Measurements from ENCODE around the gene ZNRF1. TPM values are rescaled to one million over a fixed set of nuclear protein-coding genes. Genes with fewer than 3 reads are reported as not detected.

ZNRF1 gene
- total RNA-seq, 2 experiments from 2014 or later, result 11.0 to 13.7 TPM

GRCh38 chr16:75061669-75062068 is 62.8 kb downstream of the ZNRF1 start:
- DNase-seq (no peak), ATAC-seq (no peak)
- peaks cover 2% of the 10 kb centered on the region for H3K27me3 Mint-ChIP-seq
- peaks cover 30% of the 10 kb centered on the region for H3K4me1 Mint-ChIP-seq (ENCODE audit: low read depth)
- H3K27ac Mint-ChIP-seq, result peak overlapping the region; percentile 15
- no peak overlapping the region for H3K4me3 Mint-ChIP-seq
- H3K36me3 Mint-ChIP-seq (ENCODE audit: low read depth), result no peaks in the 10 kb centered on the region
- ChIA-PET CTCF (interaction anchor here (1.3 to 3.2 kb wide), 4 partner anchors 11 to 63 kb away, joined by 3 to 14 read pairs (median 6); partner anchors contain the start of gene ZNRF1), POLR2A (interaction anchor here (0.5 to 0.6 kb wide), 2 partner anchors 106 to 602 kb away, joined by 3 read pairs; no protein-coding TSS in a partner anchor)
- no peaks in the 10 kb centered on the region for H3K9me3 Mint-ChIP-seq
- intact Hi-C loops (cut with micrococcal nuclease), result no loop called here
- TF ChIP-seq CTCF (IDR thresholded peaks at IDR 0.05), result no peak

DNA sequence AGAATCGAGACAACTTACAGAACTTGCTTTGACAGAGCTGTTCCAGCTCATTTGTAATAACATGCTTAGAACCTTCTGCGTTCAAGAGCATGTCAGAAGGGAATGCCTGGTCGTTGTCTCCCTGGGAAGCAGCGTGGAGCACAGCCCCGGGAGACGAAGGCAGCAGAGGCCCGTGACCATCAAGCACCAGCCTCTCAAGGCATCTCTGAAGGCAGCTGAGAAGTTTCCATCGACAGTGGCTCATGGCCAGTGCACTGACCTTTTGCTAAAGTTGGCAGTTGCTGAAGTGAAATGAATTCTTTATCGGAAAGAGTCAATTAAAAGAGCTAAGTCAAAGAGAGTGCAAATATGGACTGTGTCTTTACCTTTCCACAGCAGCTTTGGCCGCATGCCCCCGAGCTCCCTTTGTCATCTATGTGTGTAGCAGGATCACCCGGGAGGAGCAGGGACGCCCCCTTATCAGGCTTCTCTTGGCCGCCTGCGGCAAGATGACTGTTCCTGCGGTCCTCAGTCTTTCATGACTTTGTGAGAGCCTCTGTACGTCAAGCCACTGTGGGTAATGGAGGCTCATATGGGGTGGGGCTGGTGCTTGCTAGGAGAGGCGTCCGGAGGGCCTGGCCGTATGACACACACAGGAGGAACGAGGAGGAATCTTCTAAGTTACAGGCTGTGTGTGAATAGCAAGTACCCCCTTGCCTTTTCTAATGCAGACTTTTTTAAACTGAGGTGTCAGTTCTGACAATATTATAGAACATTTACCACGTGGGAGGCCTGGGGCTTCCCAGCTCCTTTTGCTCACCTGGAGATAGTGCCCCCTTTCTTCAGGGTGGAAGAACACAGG is 63.5 kb downstream of the ZNRF1 start:
- H3K27ac Mint-ChIP-seq, result no peak overlapping the region
- ATAC-seq, result no peak

DNA sequence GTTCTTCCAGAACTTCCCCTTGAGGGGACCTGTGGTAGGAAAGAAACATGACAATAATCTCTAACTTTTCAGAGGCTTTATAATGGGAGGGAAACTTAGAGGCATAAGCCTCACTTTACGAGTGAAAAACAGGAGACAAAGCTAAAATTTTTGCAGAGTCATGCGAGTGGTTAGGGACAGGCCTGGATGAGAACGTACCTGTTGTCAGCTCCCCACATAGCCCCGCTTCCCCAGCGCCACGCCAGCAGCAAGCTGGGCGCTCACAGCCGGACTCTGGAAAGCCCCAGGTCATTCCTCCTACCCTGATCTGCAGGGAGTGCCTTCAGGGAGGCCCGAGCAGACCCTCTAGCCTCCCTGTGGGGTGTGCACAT is 64.1 kb downstream of the ZNRF1 start:
- POLR2A ChIA-PET, result interaction anchor here (0.9 to 1.5 kb wide), 2 partner anchors 12 to 13 kb away, joined by 3 to 5 read pairs; no protein-coding TSS in a partner anchor
- Mint-ChIP-seq H3K27ac (no peak overlapping the region), H3K9me3 (no peaks in the 10 kb centered on the region), H3K36me3 (ENCODE audit: low read depth) (no peaks in the 10 kb centered on the region), H3K27me3 (peaks cover 2% of the 10 kb centered on the region), H3K4me3 (no peak overlapping the region), H3K4me1 (ENCODE audit: low read depth) (peaks cover 30% of the 10 kb centered on the region)
- ATAC-seq, result no peak
- intact Hi-C loops (cut with micrococcal nuclease), result no loop called here
- CTCF ChIA-PET, result interaction anchor here (1.1 to 3.2 kb wide), 7 partner anchors 8 to 48 kb away, joined by 3 to 14 read pairs (median 3); no protein-coding TSS in a partner anchor
- DNase-seq, result no peak
- no peak for TF ChIP-seq CTCF (IDR thresholded peaks at IDR 0.05)

More for the DNA sequence above, 63.5 kb downstream of the ZNRF1 start:
- ChIA-PET CTCF (interaction anchor here (1.1 to 3.2 kb wide), 8 partner anchors 8 to 64 kb away, joined by 3 to 14 read pairs (median 3); partner anchors contain the start of gene ZNRF1), POLR2A (interaction anchor here (0.6 kb wide), 1 partner anchor 107 kb away, joined by 3 read pairs; no protein-coding TSS in a partner anchor)
- intact Hi-C loops (cut with micrococcal nuclease), result no loop called here
- no peaks in the 10 kb centered on the region for H3K36me3 Mint-ChIP-seq (ENCODE audit: low read depth)
- H3K27me3 Mint-ChIP-seq, result peaks cover 2% of the 10 kb centered on the region
- no peak for DNase-seq
- TF ChIP-seq CTCF (IDR thresholded peaks at IDR 0.05), result no peak
- H3K9me3 Mint-ChIP-seq, result no peaks in the 10 kb centered on the region
- H3K4me3 Mint-ChIP-seq, result no peak overlapping the region
- H3K4me1 Mint-ChIP-seq (ENCODE audit: low read depth), result peaks cover 30% of the 10 kb centered on the region

DNA sequence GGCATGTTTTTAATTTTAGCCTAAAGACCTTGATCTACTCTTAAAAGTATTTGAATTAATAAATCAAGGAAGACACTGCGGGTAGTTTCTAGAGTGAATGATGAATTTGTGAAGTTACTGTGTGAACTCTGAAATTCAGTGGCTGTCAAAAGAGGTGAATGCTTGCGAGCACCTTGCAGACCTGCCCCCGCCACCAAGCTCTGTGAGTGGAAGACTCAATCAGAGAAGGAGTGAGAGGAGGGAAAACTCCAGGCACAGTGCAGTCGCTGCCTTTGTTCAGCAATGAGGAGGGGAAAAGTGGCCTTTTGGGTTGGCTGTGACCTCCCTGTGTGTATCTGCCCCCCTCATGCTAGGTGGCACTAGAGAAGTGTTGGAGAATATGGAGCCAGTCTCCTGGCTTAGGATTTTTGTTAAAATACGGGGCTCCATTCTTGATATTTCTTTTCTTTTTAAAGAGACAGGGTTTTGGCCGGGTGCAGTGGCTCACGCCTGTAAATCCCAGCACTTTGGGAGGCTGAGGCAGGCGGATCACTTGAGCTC is 64.8 kb downstream of the ZNRF1 start:
- ChIA-PET CTCF (interaction anchor here (1.1 to 3.2 kb wide), 6 partner anchors 9 to 48 kb away, joined by 3 to 14 read pairs (median 3); no protein-coding TSS in a partner anchor), POLR2A (interaction anchor here (0.9 to 1.5 kb wide), 3 partner anchors 11 to 49 kb away, joined by 3 to 5 read pairs (median 3); no protein-coding TSS in a partner anchor)
- Mint-ChIP-seq H3K27ac (no peak overlapping the region), H3K4me1 (ENCODE audit: low read depth) (peaks cover 30% of the 10 kb centered on the region), H3K4me3 (no peak overlapping the region), H3K36me3 (ENCODE audit: low read depth) (no peaks in the 10 kb centered on the region), H3K9me3 (no peaks in the 10 kb centered on the region), H3K27me3 (peaks cover 2% of the 10 kb centered on the region)
- intact Hi-C loops (cut with micrococcal nuclease), result no loop called here
- ATAC-seq (no peak), DNase-seq (no peak)
- TF ChIP-seq CTCF (IDR thresholded peaks at IDR 0.05), result no peak
